Measurements from ENCODE around the gene KCNG1.

DNA sequence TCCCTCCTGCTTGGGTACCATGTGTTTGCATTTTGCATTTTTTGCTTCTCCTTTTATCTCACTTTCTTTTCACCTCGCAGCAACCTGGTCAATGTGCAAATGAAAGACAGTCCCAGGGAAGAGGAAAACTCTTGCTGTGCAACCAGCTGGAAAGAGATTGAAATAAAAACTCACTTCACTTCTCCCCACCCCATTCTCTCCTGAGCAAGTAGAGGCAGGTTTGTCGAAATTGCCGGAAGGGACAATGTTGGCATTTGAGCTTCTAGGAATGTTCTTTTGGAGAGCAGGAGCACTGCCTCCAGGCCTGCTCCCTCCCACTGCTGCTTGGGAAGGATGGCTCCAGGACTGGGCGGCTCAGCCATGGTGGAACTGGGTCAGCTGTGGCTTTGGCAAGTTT is 30.6 kb downstream of the KCNG1 start:
- no peak for TF ChIP-seq POLR2A (IDR thresholded peaks at IDR 0.05; ENCODE audit: extremely low read depth, insufficient read length)
- TF ChIP-seq, protein P1, sequence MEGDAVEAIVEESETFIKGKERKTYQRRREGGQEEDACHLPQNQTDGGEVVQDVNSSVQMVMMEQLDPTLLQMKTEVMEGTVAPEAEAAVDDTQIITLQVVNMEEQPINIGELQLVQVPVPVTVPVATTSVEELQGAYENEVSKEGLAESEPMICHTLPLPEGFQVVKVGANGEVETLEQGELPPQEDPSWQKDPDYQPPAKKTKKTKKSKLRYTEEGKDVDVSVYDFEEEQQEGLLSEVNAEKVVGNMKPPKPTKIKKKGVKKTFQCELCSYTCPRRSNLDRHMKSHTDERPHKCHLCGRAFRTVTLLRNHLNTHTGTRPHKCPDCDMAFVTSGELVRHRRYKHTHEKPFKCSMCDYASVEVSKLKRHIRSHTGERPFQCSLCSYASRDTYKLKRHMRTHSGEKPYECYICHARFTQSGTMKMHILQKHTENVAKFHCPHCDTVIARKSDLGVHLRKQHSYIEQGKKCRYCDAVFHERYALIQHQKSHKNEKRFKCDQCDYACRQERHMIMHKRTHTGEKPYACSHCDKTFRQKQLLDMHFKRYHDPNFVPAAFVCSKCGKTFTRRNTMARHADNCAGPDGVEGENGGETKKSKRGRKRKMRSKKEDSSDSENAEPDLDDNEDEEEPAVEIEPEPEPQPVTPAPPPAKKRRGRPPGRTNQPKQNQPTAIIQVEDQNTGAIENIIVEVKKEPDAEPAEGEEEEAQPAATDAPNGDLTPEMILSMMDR (IDR thresholded peaks at IDR 0.05; ENCODE audit: low read depth, low read length): no peak

Data from NB4 (cell line).